AG04449 (cell line): ENCODE results near the gene MMP17.
"Not testable (repeated sequence)": the region's sequence is repeated elsewhere in the genome, so short reads cannot be mapped to it uniquely, and the experiment has no call there.

Experiments used
- CTCF ChIA-PET: fragments of 350-600 bp; formaldehyde crosslinking; extraction: SDS; loops from one replicate; lab custom pipeline; 2021; ENCODE audit warnings: antibody characterized with exemption; lab: Yijun Ruan, JAX
- POLR2A ChIA-PET: fragments of 400-600, 350-600 bp; formaldehyde crosslinking; extraction: SDS; loops from one replicate; lab custom pipeline; 2020; ENCODE audit warnings: antibody characterized with exemption, inconsistent platforms; lab: Yijun Ruan, JAX
- DNase-seq: peaks from one replicate; pipeline ENCODE4 v3.0.0-alpha.2; 2010; ENCODE audit warnings: low read depth, low spot score
- H3K4me3 ChIP-seq: 2 replicates; pipeline ENCODE4 v1.5.1; 2011; ENCODE audit warnings: low read depth, mild to moderate bottlenecking, control low read depth, low read length
- TF ChIP-seq, protein P1 (sequence below): IDR thresholded peaks from one replicate; pipeline ENCODE4 v1.5.1; 2011; ENCODE audit warnings: mild to moderate bottlenecking, moderate library complexity, low read length, control low read depth, inconsistent platforms; ENCODE audit not compliant: insufficient read depth; ENCODE audit errors: missing control alignments

MMP17 gene

GRCh38 chr12:131885543-131886057 lies 57.4 kb downstream of the MMP17 start:
- no peak for DNase-seq
- TF ChIP-seq, protein P1, sequence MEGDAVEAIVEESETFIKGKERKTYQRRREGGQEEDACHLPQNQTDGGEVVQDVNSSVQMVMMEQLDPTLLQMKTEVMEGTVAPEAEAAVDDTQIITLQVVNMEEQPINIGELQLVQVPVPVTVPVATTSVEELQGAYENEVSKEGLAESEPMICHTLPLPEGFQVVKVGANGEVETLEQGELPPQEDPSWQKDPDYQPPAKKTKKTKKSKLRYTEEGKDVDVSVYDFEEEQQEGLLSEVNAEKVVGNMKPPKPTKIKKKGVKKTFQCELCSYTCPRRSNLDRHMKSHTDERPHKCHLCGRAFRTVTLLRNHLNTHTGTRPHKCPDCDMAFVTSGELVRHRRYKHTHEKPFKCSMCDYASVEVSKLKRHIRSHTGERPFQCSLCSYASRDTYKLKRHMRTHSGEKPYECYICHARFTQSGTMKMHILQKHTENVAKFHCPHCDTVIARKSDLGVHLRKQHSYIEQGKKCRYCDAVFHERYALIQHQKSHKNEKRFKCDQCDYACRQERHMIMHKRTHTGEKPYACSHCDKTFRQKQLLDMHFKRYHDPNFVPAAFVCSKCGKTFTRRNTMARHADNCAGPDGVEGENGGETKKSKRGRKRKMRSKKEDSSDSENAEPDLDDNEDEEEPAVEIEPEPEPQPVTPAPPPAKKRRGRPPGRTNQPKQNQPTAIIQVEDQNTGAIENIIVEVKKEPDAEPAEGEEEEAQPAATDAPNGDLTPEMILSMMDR, result no peak
- CTCF ChIA-PET, result no interaction called here
- H3K4me3 ChIP-seq, result no peak overlapping the region
- POLR2A ChIA-PET, result no interaction called here

DNA sequence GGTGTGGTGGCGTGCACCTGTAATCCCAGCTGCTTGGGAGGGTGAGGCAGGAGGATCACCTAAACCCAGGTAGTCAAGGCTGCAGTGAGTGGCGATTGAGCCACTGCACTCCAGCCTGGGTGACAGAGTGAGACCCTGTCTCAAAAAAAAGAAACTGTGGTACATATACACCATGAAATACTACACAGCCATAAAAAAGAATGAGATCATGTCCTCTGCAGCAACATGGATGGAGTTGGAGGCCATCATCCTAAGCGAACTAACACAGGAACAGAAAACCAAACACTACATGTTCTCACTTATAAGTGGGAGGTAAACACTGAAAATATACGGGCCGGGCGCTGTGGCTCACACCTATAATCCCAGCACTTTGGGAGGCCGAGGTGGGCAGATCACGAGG lies 63.5 kb downstream of the MMP17 start:
- CTCF ChIA-PET, DNase-seq, POLR2A ChIA-PET, H3K4me3 ChIP-seq: not testable (repeated sequence)

GRCh38 chr12:131892711-131893604 lies 64.8 kb downstream of the MMP17 start:
- no peak overlapping the region for H3K4me3 ChIP-seq
- no peak for DNase-seq
- TF ChIP-seq, protein P1, result no peak
- ChIA-PET POLR2A (no interaction called here), CTCF (no interaction called here)

DNA sequence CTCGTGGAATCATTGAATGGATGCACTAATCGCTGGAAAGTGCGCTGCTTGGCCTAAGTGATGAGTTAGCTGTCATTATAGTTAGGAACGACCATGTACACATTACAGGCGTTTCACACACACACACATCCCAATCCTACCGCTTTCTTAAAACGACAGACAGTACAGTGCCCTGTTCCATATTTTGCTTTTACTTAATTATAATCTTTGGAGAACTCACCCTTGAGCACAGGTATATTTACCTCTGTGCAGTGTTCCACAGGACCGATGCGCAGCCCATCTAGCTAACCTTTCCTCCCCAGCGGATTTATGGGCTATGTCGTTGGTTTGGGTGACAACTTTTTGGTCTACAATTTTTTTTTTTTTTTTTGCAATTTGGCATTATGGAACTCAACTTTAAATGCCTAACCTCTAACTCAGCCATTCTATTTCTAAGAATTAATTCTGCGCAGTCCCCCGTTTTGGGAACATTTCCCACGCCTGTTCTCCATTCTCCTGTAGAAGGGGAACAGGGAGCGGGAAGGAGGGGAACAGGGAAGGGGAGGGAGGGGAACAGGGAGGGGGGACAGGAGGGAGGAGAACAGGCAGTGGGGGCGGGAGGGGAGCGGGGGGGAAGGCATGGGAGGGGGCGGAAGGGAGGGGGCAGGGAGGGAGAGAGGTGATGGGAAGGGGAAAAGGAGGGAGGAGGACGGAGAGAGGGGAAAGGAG lies 65.6 kb downstream of the MMP17 start:
- H3K4me3 ChIP-seq, result peak overlapping the region; percentile 27

GRCh38 chr12:131894313-131894860 lies 66.2 kb downstream of the MMP17 start, which contains the start of gene ULK1:
ULK1 (plus strand) TSS chr12:131894622; CDS start chr12:131895002, 380 bp downstream.
- ChIA-PET POLR2A (no interaction called here), CTCF (no interaction called here)
- TF ChIP-seq, protein P1, result no peak
- peak; percentile 4 for DNase-seq
- peak within 1 kb of the TSS; percentile 68 for H3K4me3 ChIP-seq

More for the DNA sequence above, 65.6 kb downstream of the MMP17 start:
- ChIA-PET CTCF (no interaction called here), POLR2A (no interaction called here)
- no peak for DNase-seq
- TF ChIP-seq, protein P1, result no peak

DNA sequence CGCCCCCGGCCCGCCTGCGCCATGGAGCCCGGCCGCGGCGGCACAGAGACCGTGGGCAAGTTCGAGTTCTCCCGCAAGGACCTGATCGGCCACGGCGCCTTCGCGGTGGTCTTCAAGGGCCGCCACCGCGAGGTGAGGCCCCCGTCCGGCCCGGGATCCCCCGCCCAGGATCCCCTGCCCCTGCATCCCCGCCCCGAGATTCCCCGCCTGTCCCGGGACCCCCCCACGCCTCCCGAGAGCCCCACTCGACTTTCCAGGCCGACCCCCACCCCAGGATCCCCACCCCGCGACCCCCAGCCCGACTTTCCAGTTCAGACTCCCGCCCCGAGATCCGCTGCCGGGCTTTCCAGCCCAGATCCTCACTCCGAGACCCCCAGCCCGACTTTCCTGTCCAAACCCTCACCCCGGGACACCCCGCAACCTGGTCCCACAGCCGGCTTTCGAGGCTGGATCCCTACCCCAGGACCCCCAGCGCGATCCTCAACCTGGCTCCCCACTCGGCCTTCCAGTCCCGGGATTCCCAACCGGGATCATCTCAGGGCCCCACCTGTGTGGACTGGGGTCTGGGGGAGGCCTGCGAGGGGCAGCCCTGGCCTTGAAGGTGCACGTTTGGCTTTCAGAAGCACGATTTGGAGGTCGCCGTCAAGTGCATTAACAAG lies 66.9 kb downstream of the MMP17 start:
- TF ChIP-seq, protein P1, result no peak
- ChIA-PET CTCF (no interaction called here), POLR2A (interaction anchor here (1.0 kb wide), 1 partner anchor 9 kb away, joined by 4 read pairs; no protein-coding TSS in a partner anchor)
- no peak for DNase-seq
- H3K4me3 ChIP-seq, result peak overlapping the region; percentile 68
